HG02938 (cell line): Measurements from ENCODE around the gene MTLN.
A peak's percentile ranks its signal among the peaks of the same experiment; 100 is the strongest.
"Not testable (repeated sequence)": the region's sequence is repeated elsewhere in the genome, so short reads cannot be mapped to it uniquely, and the experiment has no call there.

ENCODE experiments used
- ATAC-seq: cut with Tn5 transposase; IDR thresholded peaks from one replicate; pipeline ENCODE4 v1.9.1; 2021; ENCODE audit warnings: mild to moderate bottlenecking, moderate library complexity; ENCODE audit not compliant: unreplicated experiment

Gene MTLN, protein sequence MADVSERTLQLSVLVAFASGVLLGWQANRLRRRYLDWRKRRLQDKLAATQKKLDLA

DNA sequence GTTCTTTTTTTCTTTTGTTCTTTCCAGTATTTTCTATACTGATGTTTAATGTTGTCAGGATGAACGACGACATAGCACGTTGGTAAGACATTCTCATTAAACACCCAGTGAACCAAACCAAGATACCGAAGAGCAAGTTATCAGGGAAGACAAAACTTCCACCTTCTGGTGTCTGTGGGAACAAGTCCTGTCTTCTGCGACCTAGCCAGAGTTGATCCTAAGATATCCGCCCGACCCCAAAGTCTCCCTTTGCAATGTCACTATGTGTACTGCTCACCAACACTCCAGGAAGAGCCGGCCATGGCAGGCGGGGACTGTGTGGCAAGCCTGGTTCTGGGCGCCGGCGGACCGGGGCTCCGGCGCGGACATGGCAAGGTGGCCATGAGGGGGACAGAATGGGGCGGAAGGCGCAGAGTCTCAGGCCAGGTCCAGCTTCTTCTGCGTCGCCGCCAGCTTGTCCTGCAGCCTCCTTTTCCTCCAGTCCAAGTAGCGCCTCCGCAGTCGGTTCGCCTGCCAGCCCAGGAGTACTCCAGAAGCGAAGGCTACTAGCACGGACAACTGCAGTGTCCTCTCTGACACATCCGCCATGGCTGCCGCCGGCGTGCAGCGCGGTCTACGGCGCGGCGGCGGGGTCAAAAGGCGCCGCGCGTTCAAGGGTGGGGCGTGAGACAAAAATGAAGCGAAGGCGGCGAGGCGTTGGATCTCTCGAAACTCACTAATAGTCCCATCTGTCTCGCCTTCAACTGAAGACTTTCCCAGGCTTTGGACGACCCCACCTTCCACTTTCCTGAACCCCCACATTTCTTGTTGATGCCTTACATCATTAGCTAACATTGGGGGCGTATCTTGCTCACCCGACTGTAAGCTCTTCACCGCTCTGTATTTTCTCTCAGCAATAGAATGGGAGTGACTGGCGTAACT is at the start of gene MTLN:
MTLN (minus strand) TSS at position 610 of the 921 bp plus-strand sequence; CDS start at position 588, 22 bp downstream.
- peak; percentile 86 for ATAC-seq

DNA sequence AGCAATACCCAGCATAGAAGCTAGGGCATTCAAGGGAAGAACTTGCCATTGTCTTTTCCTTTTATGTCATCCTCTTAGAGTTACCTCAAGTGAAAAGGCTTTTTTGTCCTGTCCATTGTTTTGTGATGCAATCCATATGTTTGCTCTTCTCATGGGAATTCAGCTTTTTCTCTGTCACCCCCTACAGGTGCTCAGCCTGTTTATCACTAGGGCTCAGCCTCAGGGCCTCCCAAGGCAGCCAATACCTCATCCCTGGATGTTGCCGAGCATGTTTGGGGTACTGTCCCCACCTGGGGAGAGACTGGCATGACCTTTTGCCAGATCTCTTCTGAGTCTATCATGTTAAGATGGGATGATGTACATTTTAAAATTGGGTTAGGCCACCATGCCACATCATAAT is 49.6 kb upstream of the MTLN start:
- not testable (repeated sequence) for ATAC-seq

DNA sequence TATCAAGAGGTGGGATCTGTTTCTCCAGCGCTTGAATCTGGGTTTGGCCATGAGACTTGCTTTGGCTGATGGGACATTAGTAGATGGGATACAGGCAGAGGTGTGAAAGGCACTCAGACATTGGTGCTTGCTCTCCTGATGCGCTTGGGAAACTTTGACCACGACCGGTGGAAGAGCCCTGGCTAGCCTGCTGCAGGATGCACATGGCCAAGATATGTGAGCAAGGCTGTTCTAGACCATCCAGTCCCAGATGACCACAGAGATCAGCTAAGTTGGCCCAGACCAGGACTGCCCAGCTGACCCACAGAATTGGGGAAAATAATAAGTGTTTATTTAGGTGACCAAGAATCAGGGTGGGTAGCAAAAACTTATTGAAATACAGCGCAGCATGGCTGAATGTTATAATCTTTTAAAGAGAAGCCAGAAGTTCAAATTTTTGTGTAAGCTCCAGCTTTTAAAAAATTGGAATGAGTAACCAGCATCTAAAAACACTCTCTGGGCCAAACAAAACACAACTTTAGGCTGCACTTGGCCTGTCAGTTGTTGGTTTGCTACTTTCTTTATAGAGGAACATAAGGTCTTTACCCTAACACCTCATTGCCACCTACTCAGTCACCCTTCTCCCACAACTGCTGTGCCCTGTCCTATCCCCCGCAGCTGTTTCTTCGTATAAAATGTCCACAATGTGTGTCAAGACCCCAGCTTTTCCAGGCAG is 35.9 kb upstream of the MTLN start:
- not testable (repeated sequence) for ATAC-seq

DNA sequence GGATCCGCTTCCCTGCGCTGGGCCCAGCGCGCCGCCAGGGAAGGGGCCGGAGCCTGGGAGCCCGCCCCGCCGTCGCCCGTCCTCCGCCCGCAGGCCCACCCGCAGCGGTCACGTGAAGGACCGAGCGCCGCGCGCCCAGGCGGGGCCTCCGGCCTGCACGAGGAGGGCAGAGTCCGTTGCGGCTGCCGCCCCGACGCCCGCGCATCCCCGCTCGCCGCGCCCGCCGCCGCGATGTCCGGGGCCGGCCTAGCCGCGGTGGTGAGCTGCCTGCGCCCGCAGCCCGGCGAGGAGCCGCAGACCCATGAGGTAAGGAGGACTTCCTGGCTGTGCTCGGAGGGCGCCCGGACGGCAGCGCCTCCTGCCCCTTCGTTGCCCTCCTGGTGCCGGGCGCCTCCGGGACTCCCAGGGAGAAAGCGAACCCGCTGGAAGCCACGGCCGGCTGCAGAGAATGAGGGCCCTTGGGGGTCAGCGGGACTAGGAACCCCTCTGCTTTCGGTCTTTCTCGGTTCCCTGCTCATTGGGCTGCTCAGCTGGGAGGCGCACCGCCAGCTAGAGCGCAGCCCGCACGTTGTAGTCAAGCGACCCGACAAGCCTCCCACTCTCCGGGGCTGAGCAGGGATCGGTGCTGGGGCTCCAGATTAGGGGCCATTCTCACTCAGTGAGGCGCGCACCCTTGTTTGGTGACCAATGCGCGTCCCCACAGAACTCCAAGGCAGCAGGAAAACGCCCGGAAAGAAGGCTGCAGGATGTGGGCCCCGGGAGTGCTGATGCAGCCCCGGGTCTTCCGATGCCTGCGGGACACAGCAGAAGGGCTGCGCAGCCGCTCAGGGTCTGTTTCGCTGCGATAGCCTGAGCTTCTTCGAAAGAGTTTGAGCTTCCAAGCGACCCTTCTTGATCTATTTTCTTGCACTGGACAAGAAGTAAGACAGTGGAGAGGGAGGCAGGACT is 33.4 kb upstream of the MTLN start:
- not testable (repeated sequence) for ATAC-seq

DNA sequence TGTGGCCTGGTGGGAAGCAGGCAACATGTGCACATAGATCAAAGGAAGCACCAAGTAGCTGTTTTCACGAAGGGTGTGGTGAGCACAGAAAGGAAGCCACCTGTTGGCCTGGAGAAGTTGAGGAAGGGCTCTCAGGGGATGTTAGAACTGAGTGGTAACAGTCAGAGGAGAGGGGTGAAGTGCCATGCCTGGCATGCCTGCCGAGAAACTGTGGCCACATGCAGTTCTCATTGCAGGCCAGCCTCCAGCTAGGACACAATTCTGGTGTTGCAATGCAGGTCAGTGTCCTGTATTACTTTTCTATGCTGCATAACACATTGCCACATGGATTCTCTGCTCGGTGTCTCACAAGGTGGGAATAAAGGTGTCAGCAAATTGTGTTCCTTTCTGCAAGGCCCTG is 30.9 kb upstream of the MTLN start:
- not testable (repeated sequence) for ATAC-seq

DNA sequence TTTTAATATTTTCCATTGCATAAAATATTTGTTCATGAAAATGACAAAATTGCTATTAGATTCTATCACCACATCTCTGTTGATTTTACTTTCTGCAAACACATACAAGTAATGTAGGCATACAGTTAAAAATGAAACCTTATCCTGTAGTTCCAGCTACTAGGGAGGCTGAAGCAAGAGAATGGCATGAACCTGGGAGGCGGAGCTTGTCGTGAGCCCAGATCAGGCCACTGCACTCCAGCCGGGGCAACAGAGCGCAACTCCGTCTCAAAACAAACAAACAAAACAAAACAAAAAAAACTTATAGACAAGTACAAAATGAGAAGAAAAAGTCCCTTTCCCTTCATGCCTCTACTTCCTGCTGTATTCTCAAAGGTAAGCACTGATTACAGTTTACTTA is 22.2 kb upstream of the MTLN start:
- not testable (repeated sequence) for ATAC-seq

DNA sequence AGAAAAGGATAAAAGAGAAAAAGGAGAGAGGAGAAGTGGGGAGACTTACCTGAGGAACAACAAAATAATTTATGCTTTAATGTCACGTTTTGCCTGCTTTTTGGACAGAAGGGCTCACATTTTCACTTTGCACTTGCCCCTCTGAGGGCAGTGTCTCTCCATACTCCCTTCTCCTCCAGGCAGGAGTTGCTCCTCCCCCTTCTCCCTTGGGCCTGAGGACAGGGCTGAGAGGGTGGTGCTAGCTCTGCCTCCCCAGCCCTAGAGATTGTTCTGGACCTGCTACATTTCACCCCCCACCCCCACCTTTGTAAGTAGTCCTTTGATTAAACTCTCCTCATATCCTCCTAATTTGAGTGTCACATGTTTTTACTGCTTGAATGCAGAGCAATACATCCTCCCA is 17.5 kb upstream of the MTLN start:
- ATAC-seq, result not testable (repeated sequence)

DNA sequence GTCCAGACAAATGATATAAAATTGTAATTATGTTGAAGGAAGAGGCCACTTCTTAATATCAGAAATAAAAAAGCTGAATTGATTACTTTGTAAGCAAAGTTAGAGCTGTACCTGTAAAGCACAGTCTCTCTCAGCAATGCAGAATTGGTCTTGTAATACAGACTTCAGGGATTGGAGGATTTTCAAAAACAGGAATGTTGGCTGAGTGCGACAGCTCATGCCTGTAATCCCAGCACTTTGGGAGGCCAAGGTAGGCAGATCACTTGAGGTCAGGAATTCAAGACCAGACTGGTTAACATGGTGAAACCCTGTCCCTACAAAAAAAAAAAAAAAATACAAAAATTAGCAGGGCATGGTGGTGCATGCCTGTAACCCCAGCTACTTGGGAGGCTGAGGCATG is 10.3 kb upstream of the MTLN start:
- not testable (repeated sequence) for ATAC-seq

DNA sequence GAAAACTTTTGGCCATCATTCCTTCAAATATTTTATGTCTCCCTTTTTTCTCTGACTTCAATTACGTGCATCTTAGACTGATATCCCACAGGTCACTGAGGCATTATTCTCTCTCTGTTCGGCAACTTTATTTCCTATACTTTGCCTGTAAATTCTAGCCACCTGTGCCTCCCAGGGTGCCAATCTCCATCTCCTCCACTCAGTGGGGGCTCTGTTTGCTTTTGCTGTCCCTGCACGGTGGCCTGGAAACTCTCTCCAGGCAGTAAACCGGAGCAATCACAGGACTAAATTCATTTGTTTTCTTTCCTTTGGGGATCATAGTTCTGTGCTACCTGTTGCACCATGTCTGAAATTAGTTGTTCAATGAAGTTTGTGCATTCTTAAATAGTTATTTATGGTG is 9.6 kb upstream of the MTLN start:
- ATAC-seq, result no peak

DNA sequence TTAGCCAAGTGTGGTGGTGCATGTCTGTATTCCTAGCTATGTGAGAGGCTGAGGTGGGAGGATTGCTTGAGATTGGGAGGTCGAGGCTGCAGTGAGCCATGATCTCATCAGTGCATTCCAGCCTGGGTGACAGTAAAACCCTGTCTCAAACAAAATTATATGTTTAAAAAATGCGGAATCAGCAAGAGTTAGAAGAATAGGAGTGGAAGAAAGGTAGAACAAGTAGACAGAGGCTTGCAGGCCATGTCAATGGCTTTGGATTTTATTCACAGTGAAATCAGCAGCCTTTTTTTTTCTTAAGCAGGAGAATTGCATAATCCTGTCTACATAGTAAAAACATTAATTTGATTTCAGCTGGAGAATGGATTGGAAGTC is 7.8 kb upstream of the MTLN start:
- ATAC-seq, result no peak

DNA sequence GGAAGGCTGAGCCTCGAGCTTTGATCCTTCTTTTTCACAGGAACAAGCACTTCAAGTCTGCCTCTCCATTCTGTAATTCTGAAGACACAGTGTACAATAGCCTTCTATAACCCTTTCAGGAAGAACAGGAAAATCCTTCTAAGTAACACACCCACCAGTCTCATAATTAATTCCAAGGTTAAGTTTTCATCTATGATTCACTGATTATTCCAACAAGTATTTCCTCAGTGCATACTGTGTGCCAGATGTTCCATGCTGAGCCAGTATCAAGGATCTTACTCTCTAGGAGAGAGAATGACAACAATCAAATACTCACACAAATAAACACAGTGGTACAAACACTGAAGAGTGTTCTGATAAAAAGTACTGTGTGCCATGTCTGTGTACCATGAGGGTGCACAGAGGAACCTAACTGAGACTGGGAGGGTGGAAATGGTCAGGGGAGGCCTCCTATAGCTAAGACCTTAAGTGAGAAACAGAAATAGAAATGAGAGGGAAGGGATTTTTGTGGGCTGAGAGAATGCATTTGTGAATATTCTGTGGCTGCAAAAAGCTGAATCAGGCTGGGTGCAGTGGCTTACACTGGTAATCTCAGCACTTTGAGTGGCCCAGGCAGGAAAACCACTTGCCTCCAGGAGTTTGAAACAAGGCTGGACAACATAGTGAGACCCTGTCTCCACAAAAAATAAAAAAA is 7.3 kb upstream of the MTLN start:
- no peak for ATAC-seq

DNA sequence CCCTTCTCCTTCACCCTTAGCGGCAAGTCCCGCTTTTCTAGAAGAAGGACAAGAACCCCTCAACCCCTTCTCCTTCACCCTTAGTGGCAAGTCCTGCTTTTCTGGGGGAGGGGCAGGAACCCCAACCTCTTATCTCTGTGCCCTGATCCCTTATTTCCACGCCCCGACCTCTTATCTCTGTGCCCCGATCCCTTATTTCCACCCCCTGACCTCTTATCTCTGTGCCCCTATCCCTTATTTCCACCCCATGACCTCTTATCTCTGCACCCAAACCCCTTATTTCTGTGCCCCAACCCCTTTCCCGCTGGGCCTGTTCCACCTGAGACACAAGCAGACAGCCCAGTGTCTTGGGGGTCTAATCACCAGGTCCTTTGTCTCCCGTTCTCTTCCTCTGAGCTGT is 6.5 kb upstream of the MTLN start:
- ATAC-seq, result not testable (repeated sequence)

DNA sequence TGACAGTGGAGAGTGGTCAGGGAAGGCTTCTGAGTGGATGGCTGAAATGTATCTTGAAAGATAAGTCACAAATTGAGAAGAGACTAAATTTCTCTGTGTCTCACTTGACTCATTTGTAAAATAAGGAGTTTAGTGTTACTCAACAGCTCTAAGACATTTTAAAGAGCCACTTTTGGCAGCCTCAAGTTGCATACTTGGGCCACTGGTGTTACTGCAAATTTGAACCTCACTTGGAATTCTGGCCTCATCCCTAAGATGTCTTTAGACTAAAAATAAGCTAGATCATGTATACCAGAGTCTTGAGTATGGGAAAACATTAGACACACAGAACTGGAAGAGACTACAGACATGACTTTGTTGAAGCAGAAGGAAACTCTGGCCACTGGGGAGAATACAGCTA is 4.5 kb upstream of the MTLN start:
- ATAC-seq, result no peak

DNA sequence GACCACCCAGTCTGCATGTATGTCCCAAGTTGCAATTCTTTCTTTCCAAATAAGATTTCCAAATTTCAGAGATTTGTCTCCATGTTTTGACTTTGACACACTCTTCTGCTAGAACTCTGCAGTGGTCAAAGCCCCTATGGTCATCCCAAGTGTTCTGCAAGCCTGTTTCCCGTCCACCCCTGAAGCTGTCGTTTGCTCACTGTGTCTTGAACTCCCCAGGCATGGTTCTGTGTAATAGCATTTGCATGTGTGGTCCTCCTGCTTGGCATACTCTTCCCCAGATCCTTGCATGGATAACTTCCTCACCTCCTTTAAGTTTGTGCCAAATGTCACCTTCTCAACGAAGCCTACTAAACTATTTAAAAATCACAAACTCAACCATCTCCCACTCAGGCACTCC is 3.9 kb upstream of the MTLN start:
- ATAC-seq, result no peak

DNA sequence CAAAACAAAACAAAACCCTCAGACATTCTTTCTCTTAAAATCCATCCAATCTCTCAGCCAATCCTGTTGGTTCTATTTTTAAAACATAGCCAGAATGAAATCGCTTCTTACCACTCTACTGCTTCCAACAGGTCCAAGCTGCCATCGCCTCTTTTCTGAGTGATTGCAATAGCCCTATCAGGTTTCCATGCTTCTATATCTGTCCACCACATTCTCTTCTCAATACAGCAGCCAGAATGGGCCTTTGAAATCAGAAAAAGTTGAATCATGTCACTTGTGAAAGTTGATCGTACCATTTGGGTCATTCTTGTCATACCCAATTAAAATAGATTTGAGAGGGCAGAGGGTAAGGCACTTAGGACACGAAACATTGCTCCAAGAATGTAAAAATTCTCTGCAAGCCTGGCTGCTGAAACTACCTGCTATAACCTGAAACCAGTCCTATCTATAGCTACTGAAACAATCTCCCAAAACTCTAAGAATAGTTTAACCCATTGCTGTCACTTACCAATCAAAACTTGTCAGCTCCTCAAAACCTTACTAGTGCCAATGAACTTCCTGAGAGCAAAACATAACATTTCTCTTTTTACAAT is 3.3 kb upstream of the MTLN start:
- ATAC-seq, result no peak

DNA sequence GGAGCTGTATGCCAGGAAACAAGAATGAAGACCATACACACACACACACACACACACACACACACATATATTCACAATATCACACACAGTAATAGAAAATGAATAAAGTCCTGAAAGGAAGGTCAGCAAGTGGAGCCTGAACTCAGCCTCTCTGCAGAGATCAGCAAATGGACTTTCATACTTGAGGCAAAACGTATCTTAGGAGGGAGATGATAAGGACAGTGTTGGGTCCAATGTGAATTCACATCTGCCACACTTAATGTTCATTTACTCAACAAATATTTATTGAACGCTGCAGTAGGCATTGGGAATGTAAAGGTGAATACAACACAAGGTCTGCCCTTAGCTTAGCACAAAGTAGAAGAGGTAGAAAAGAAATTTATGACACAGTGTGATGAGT is 2.7 kb upstream of the MTLN start:
- ATAC-seq, result no peak

DNA sequence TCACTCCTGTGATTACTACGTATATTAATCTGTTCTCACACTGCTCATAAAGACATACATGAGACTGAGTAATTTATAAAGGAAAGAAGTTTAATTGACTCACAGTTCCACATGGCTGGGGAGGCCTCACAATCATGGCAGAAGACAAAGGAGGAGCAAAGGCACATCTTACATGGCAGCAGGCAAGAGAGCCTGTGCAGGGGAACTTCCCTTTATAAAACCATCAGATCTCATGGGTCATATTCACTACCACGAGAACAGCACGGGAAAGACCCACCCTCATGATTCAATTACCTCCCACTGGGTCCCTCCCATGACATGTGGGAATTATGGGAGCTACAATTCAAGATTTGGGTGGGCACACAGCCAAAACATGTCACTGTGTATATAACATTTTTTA is 1.2 kb upstream of the MTLN start:
- not testable (repeated sequence) for ATAC-seq

DNA sequence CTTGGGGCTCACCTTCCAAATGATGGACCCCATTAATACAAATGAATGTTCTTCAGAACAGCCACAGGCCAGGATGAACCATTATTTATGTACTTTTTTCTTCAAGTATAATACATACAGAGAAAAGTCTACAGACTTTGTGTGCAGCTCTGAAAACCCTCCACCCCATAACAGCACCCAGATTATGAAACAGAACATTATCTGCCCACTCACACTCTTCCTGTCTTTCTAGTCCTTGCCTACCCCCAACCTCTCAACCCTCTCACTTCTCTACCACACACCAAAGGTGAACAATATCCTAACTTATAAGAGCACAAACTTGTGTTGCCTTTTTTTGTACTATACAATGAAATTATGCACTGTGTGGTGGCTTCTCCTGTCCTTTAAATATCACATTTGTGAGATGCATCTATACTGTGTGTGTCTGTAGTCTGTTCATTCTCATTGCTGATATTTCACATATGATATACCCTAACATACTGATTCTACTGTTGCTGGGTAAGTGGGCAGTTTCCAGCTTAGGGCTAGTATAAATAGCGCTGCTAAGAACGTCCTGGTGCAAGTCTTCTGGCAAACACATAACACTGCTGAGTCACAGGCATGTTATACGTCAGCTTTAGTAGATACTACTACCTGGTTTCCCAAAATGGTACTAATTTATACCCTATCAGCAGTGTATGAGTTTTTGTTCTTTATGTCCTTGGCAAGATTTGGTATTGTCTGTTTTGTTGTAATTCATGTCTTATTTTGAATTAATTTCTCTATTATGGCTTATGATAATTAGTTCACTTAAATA is 6.5 kb downstream of the MTLN start:
- ATAC-seq, result no peak
